Measurements from ENCODE around the gene CA14.
A peak's percentile ranks its signal among the peaks of the same experiment; 100 is the strongest.
"Not testable (repeated sequence)": the region's sequence is repeated elsewhere in the genome, so short reads cannot be mapped to it uniquely, and the experiment has no call there.

The CA14 gene

DNA sequence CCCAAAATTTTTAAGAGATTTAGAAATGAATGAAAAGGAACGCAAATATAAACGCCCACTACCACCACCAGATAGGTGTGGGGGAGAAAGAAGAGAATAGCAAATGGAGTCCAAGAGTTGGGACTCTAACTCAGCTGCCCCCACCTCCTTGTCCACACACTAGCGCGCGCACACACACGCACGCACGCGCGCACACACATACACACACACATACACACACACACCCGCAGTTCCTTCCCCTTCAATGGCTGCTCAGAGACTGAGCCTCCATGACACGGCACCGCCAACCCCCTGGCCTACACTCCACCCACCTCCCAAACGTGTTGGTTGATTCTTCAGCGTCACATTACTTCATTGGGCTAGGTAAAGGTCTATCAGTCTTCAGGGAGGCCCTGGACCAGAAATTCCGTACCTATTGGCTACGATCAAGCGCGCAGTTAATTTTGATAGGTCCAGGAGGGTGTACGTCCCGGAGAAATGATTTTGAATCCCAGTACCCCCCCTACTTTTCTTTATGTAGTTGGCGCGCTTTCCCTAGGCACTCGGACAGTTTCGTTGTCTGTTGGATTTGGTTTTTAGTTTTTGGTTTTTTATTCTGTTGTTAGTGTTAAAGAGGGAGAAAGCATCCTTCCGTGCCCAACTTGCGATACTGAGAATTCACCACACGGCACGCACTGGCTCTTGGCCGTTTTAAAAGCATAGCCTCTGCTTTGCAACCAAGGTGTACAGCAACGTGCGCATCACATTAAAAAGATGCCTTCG, 21.5 kb upstream of the CA14 start, which contains the start of gene ANP32E:
Gene ANP32E (minus strand): TSS at position 261 of the 762 bp plus-strand sequence. CDS start 326 bp downstream, outside the sequence.
- peak; percentile 100 for DNase-seq

DNA sequence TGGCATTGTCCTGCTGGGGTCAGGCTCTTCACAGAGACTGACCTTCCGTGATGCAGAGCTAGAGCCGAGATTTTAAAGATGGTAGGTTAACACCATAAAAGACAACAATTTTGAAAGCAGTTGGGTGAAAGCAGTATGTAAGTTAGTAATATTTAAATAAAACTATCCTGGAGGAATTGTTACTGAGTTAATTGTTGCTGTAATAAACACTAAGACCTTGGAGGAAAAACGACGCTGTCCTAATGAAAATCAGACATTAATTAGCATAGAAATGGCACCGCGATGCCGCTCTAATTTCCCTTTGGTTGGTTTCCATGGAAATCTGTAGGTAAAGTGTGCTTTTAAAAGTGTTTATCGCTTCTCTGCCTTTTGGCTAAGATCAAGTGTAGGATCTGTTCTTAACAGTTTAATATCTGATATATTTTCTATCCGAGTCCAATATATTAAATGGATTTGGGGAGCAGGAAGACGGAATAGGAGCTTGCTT, 20.9 kb upstream of the CA14 start:
- no peak for DNase-seq

DNA sequence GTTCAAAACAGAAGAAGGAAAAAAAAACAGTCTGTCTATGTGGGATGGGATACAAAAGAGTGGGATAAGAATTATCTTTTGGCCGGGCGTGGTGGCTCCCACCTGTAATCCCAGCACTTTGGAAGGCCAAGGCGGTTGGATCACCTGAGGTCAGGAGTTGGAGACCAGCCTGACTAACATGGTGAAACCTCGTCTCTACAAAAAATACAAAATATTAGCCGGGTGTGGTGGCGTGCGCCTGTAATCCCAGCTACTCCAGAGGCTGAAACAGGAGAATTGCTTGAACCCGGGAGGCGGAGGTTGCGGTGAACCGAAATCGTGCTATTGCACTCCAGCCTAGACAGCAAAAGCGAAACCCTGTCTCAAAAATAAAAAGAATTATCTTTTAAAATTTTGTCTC, 20.4 kb upstream of the CA14 start:
- not testable (repeated sequence) for DNase-seq

DNA sequence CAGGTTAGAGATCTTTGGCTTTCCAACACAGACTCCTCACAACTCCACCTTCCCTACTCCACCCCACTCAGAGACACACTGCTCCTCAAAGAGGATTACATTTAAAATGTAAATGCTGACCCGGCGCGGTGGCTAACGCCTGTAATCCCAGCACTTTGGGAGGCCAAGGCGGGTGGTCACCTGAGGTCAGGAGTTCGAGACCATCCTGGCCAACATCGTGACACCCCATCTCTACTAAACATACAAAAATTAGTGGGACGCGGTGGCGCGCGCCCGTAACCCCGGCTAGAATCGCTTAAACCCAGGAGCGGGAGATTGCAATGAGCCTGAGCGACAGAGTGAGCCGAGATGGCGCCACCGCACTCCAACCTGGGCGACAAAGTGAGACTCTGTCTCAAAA, 19.8 kb upstream of the CA14 start:
- DNase-seq = no peak

DNA sequence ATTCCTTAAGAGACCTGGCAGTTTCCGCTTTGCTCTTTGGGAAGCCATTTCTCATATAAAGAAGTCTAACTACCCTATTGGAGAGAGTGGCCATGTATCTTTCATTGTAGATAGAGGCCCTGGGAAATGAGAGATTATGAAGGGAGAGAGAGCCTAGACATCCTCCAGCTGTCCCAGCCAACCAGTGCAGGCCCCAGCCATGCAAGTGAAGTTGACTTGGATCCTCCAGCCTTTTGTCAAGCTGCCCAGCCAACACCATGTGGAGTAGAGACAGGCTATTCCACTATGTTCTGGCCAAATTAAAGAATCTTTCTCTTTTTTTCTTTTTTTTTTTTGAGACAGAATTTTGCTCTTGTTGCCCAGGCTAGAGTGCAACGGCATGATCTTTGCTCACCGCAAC, 14.6 kb upstream of the CA14 start:
- no peak for DNase-seq

DNA sequence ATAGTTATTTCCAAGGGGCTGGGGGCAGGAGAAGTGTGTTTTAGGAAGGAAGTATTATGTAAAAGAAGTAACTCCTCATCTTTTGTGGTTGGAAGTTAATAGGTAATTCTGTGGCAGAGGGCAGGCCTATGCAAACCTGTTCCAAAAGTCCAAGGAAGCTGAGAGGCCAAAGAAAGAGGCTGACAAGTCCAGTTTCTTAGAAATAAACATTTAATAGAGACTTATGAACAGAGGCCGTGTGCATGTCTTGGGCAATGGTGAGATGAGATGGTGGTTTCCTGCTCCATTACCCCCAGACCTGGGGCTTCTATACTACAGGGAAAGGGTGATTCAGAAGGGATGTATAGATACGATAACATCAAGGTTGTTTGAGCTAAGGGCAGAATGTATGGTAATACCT, 7.6 kb upstream of the CA14 start:
- no peak for DNase-seq

DNA sequence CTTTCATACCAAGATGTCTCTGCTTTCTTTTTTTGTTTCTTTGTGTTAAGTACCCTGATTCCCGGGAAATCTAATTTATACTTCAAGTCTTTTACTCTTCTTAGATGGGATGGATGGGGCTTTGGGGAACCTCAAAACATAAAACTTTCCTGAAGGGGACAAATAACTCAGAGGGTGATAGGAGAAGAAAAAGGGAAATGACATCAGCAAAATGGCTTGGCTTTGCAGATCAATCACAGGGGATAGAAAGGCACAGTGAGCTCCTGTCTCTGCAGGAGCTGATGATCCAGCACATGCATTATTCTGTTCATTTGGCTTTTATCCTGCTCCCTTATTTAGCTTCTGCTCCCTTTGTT, 1.4 kb upstream of the CA14 start:
- DNase-seq = no peak

DNA sequence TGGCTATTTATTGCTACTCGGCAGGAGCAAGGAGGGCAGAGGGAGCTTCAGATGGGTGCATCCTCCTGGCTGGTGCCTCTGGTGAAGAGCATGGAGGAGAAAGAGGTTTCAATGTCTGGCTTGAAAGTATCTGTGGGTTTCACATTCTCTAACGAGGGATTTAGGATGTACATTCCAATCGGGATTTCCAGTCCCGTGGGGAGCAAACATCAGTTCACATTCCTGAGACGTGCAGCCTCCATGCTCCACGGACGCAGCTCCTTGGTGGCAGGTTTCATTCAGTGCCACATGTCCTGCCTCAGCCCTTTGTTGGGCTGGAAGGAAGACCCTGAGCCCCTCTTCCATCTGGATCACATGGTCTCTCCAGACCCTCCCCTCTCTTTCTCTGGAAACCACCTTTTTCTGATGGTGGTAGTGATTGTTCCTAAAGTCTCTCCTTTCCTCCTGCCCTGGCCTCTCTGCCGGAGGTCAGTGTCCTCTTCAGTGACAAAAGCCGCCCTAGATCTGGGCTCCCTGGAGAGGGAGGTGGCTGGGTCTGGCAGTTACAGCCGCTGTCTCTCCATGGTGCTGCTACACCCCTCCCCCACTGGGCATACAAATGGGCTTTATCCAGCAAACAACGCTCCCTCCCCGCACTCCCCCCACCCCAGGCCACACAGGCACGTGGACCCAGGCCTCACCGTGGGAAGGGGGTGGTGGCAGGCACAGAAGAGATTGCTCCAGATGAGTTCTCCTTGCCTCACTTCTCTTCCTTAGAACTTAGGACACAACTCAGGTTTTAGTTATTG, 826 bp upstream of the CA14 start:
- DNase-seq = peak; percentile 63

DNA sequence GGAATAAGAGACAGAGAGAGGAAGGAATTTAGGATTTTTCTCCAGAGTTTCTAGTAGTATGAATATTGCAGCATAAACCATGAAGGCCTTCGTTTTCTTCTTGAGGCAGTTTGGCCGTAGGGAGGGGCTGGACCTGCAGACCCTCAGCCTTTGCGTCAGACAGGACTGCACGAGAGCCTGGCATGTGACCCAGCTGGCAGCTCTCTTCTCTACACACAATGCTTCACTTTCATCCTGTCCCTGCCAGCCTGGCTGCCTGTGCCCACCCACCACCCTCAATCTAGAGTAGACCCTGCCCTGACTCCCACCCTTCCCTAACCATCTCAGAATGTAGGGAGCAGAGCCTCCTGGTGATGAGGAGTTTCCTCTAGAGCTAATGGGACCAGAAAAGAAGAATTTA, 1.6 kb downstream of the CA14 start:
- DNase-seq = no peak

DNA sequence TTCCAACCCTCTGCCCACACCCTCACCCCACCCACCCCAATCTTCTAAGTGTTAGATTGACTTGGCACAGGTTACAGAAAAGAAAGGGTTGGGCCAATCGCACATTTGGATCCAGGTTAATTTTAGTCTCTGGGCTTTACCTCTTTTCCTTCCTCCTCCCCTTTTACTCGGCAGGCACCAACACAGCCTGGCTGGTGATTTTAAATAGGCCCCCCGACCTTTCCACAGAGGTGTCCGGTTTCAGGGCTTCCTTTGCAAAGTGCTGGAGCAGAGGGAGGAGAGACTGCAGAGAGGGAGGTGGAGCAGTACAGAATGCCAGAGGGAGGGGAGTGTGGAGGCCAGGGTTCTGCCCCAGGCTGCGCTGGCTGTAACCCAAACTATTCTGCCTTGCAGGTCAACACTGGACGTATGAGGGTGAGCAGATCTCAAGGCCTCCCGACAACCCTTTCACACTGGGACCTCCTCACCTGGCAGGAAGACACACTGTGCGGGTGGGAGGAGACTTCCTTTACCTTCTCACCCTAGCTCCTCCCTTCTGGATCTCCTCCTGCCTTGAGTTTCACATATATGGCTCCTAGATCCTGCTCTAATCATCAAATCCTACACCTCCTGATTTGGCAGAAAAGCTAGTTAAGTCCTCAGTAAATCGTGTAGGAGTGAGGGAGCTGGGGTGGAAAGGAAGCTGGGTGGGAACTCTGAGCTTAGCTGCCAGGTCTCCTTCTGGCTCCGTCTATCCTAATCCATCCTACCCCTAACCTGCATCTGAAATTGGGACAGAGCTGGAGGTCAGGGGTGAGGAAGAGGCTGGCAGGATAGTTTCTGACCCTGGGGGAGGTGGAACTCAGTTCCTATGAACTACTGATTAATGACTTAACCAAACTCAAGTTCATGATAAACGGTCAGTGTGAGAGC, 2.4 kb downstream of the CA14 start:
- DNase-seq = peak; percentile 4

DNA sequence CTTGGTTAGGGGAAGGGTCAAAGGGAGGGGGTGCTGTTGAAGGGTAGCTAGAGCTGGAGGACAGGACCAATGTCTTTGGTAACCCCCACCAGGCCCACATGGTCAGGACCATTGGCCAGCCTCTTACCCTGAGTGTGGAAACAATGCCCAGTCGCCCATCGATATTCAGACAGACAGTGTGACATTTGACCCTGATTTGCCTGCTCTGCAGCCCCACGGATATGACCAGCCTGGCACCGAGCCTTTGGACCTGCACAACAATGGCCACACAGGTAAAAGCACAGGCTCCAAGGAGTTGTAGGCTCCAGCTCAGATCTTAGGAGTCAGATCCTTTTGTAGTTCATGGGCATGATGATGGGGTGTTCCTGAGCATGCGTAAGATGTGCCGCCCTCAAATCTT, 3.8 kb downstream of the CA14 start:
- no peak for DNase-seq

DNA sequence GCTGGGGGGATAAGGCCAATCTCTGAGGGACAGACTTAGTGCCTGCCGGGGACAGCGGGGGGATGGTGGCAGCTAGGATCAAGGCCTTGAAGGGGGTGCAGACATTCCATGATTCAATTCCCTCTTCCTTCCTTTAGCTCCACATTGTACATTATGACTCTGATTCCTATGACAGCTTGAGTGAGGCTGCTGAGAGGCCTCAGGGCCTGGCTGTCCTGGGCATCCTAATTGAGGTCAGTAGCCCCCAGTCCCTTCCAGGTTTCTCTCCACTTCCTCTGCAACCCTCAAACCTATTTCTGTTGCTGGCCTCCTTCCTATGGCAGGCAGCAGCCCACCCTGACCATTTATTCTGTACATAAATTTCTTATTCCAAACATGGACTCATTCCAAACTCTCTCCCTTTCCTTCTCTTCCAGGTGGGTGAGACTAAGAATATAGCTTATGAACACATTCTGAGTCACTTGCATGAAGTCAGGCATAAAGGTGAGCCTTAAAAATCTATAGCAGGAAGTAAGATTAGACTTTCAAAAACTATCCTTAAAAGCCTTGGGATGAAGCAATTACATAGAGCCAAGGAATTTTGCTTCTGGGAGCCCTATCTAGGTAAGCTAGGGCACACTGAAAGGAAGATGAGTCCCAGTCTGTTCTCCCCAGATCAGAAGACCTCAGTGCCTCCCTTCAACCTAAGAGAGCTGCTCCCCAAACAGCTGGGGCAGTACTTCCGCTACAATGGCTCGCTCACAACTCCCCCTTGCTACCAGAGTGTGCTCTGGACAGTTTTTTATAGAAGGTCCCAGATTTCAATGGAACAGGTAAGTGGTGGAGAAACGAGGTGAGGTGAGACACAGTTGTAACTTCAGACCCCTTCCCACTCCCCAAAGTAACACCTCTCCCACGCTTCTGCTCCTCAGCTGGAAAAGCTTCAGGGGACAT, 5.1 kb downstream of the CA14 start:
- no peak for DNase-seq

DNA sequence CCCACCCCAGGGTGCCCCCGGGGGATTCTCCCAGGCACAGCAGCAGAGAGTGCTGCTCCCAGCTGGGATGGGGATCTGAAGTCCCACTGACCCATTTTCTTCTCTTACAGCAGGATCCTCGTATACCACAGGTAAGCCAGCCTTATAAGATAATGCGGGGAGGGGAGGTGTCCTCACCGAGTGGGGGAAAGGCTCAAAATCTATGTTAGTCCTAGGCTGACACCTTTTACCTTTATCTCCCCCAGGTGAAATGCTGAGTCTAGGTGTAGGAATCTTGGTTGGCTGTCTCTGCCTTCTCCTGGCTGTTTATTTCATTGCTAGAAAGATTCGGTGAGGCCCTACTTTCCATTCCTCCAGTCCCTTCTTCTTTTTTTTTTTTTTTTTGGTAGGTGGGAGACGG, 6.0 kb downstream of the CA14 start:
- no peak for DNase-seq

DNA sequence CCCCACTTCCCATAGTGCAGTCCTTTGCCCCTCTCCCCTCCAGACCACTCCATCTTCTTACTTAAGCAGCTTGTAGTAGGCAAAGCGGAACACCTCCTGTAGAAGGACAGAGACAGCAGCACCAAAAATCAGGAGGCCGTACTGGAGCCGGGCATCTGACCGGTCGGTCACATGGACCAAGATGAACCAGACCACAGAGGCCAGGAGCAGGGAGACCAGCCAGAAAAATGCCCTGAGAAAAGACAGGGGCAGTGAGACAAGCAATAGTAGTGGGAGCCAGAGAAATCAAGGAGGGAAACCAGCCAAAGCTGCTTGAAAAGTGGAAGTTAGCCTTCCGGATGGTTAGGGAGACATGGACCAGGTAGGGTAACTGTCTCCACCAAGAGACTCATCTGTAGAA, 10.3 kb downstream of the CA14 start:
- DNase-seq = no peak

DNA sequence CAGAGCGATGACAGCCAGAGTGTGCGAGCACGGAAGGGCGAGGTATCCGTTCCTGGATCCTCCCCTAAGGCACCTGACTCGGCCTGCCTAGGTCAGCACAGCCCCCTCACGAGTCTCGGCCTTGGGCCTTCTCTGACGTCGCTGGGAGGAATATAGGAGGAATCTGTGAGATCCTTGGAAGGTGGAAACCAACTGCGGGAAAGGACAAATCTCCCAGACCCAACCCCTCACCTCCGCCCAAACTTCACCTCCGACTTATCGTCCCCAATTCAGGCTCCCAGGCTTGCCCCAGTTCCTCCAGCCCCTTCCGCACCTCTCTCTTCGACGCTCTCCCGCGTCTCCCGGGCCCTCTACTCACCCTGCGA, 10.7 kb downstream of the CA14 start:
- DNase-seq = peak; percentile 17

DNA sequence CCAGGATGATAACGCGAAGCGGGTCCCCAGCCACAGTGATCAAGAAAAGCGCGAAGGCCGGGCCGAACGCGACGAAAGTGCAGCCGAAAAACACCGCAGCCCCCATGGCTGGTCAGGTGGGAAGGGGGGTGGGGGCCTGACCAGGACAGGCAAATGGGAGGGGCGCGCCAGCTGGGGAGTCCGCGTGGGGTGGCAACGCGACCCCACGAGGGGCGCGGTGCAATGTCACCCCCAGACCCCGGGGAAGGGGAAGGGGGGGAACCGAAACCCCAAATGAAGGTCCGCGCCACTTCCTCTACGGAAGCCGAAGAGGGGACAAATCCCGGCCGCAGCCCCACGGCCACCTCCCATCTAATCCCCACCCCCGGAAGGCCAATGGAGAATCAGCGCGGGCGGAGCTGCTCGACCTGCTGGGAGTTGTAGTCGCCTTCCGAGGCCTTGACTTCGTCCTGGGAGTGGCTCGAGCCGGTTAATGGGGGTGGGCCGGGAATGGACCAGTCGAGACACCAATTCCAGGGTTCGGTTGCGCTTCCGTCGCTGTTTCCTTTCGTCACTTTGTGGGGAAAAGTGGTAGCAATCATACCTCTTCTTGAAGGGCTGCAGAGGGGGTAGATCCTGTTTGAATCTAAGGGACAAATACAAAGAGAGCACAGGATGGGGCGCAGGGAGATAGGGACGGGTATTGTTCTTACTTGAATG, 11.3 kb downstream of the CA14 start, which contains the start of gene APH1A:
Gene APH1A (minus strand): TSS at position 312 of the 699 bp plus-strand sequence. CDS start 206 bp downstream, at position 106.
- peak; percentile 99 for DNase-seq

DNA sequence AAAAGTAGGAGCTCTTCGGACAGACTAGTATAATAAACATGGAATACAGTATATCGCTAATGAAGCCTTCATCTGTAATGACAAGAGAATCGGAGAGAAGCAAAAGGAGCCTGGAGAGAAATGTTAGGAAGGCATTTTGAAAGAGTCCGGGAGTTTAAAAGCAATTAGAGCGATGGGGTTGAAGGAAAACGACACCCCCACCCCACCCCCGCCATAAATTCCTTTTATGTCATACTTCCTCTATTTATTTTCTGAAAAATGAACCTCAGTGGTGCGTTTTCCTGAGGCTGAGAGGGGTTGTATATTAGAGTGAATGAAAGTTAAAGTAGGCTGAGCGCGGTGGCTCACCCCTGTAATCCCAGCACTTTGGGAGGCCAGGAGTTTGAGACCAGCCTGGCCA, 11.9 kb downstream of the CA14 start:
- no peak for DNase-seq

DNA sequence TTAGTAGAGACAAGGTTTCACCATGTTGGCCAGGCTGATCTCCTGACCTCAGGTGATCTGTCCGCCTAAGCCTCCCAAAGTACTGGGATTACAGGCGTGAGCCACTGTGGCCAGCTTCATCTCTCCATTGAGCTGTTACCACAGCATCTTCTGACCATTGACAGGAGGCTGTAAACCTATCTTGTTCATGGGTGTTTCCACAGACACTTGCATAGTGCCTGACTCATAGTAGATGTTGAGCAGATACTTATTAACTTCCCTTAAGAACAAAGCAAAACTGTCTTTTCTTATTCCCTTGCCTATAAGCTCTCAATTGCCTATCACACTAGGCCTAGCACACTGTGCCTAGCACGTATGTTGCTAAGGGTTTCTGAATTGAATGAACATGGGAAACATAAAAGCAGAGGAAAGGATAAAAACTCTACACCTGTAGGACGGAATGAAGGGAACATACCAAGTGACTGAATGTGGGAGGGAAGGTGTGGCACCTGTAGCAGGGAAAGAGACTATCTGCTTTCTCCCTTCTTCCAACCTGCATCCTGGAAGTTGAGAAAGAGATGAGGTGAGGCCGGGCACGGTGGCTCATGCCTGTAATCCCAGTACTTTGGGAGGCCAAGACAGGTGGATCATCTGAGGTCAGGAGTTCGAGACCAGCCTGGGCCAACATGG, 13.9 kb downstream of the CA14 start:
- no peak for DNase-seq

DNA sequence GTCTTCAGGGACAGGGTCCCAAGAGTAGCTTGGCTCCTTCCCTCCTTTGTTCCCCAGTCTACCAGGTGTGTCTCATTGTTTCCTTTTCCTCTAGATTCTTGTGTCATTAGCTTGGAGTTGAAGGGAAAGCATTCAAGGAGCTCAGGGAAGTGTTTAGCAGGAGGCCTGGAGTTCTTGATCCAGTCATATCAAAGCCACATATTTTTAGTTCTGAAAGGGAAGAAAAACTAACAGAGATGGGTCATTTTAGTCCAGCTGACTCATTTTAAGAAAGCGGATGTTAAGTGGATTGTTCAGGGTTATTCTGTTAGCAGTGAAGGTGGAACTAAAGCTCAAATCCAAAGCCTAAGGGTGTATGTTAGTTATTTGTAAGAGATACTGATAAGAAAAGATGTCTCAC, 15.7 kb downstream of the CA14 start:
- DNase-seq = peak; percentile 27

DNA sequence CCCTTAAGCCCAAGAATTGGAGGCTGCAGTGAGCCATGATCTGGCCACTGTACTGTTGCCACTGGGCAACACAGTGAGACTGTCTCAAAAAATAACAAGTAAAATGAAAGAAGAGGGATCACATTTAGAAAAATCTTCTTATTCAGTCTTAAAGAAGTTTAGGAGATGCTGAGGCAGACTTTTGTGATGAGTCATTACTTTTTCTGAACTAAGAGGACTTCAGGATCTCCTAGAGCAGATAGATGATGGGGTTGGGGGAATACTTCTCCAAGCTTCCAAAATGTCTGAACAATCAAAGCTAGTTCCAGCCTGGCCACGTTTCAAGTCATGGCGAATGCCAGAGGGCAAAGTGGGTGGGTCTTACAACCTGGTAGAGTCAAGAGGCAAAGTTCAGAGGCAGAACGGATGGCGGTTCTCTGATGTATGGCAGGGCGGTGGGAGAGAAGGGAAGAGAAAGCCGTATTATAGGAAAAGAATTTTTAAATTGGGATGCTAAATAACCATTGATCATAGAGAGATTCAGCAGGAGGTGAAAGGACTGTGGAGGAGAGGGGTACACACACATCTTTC, 22.6 kb downstream of the CA14 start:
- DNase-seq = no peak
